D341Med (cell line): ENCODE measurements around the gene LRCOL1.
A peak's percentile ranks its signal among the peaks of the same experiment; 100 is the strongest.

Experiments
- DNase-seq: peaks from one replicate; pipeline ENCODE4 v3.0.0; 2012; ENCODE audit warnings: low spot score

Gene LRCOL1

GRCh38 chr12:132619071-132619385 is 8.6 kb upstream of the LRCOL1 start:
- DNase-seq, result no peak

GRCh38 chr12:132618683-132619043 is 8.3 kb upstream of the LRCOL1 start, which contains the start of gene P2RX2:
P2RX2 (plus strand) TSS chr12:132618776; CDS start chr12:132618817, 41 bp downstream.
- DNase-seq, result peak; percentile 67

GRCh38 chr12:132617822-132618682 is 7.7 kb upstream of the LRCOL1 start:
- peak; percentile 74 for DNase-seq

GRCh38 chr12:132617135-132617701 is 6.8 kb upstream of the LRCOL1 start:
- no peak for DNase-seq

- DNase-seq, result no peak
Measured at GRCh38 chr12:132615579-132616038, 5.2 kb upstream of the LRCOL1 start.

GRCh38 chr12:132614861-132615578 is 4.6 kb upstream of the LRCOL1 start:
- peak; percentile 86 for DNase-seq

GRCh38 chr12:132614029-132614428 is 3.6 kb upstream of the LRCOL1 start:
- DNase-seq, result no peak

GRCh38 chr12:132611620-132612019 is 1.2 kb upstream of the LRCOL1 start:
- DNase-seq, result no peak

- DNase-seq, result no peak
Measured at GRCh38 chr12:132610866-132611602, 652 bp upstream of the LRCOL1 start.

GRCh38 chr12:132608231-132609171 is 1.9 kb downstream of the LRCOL1 start:
- DNase-seq, result no peak

- DNase-seq, result no peak
Measured at GRCh38 chr12:132606927-132607326, 3.5 kb downstream of the LRCOL1 start.

GRCh38 chr12:132606466-132606865 is 3.9 kb downstream of the LRCOL1 start:
- DNase-seq, result no peak

- DNase-seq, result no peak
Measured at GRCh38 chr12:132605892-132606291, 4.5 kb downstream of the LRCOL1 start.

- DNase-seq, result no peak
Measured at GRCh38 chr12:132604668-132605441, 5.5 kb downstream of the LRCOL1 start.

- no peak for DNase-seq
Measured at GRCh38 chr12:132604151-132604618, 6.2 kb downstream of the LRCOL1 start.

GRCh38 chr12:132603240-132604150 is 6.9 kb downstream of the LRCOL1 start:
- no peak for DNase-seq

- DNase-seq, result no peak
Measured at GRCh38 chr12:132602572-132603239, 7.7 kb downstream of the LRCOL1 start.

- DNase-seq, result no peak
Measured at GRCh38 chr12:132601171-132601883, 9.1 kb downstream of the LRCOL1 start.
